ENCODE data around the gene CAMKK2. TPM values are rescaled to one million over a fixed set of nuclear protein-coding genes. Genes with fewer than 3 reads are reported as not detected.
"Not testable (repeated sequence)": the region's sequence is repeated elsewhere in the genome, so short reads cannot be mapped to it uniquely, and the experiment has no call there.

Gene CAMKK2
- total RNA-seq, 1 donor from 2014 or later = 38.2 TPM

DNA sequence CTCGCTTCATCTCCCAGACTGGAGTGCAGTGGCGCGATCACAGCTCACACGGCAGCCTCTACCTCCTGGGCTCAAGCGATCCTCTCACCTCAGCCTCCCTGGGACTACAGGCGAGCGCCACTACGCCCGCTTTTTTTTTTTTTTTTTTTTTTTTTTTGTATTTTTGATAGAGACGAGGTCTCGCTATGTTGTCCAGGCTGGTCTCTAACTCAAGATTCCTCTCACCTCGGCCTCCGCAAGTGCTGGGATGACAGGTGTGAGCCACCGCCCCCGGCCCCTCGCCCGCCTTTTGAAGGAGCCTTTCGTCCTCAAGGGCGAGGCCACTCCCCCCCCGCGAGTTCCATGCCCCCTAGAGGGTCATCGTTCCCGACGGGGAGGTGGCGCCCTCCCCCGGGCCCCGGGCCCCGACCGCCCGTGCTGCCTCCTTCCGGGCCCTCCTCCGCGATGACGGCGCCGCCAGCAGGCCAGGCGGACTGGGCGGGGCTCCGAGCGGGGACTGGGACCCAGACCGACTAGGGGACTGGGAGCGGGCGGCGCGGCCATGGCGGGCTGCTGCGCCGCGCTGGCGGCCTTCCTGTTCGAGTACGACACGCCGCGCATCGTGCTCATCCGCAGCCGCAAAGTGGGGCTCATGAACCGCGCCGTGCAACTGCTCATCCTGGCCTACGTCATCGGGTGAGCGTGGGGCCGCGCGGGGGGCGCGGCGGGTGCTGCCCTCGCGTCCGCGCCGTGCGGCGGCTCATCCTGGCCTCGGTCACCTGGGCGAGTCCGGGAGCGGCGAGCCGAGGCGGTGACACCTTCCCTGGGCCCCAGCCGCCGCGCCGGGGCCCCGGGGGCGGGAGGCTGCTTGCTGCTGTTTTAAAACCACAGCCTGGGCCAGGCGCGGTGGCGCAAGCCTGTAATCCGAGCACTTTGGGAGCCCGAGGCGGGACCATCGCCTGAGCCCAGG is 86.6 kb downstream of the CAMKK2 start, which contains the start of gene P2RX4:
Gene P2RX4 (plus strand): TSS at position 506 of the 949 bp plus-strand sequence. CDS start 36 bp downstream, at position 542.
- peaks cover under 1% of the 10 kb centered on the region for H3K9me3 Mint-ChIP-seq
- peak within 1 kb of the TSS; percentile 94 for H3K27ac Mint-ChIP-seq
- intact Hi-C loops (cut with micrococcal nuclease) = loop anchor here (1.0 to 5.0 kb wide), 4 partner anchors 68 to 175 kb away; partner anchors contain the start of gene CAMKK2
- no peaks in the 10 kb centered on the region for H3K27me3 Mint-ChIP-seq
- peak within 1 kb of the TSS; percentile 92 for H3K4me3 Mint-ChIP-seq
- H3K4me1 Mint-ChIP-seq = peaks cover 31% of the 10 kb centered on the region
- peak; percentile 97 for DNase-seq
- H3K36me3 Mint-ChIP-seq (ENCODE audit: low read depth) = peaks cover 21% of the 10 kb centered on the region

GRCh38 chr12:121209221-121209620 is 87.3 kb downstream of the CAMKK2 start:
- intact Hi-C loops (cut with micrococcal nuclease) = no loop called here

DNA sequence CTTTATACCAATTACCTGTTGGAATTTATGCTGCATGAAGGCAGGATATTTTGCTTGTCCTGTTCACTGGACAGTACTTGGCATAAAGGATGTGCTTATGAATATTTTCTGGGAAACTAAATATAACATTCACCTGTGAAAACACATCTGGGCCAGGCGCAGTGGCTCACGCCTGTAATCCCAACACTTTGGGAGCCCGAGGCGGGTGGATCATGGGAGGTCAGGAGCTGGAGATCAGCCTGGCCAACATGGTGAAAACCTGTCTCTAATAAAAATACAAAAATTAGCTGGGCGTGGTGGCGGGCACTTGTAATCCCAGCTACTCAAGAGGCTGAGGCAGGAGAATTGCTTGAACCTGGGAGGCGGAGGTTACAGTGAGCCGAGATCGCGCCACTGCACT is 87.9 kb downstream of the CAMKK2 start:
- H3K9me3 Mint-ChIP-seq; intact Hi-C loops (cut with micrococcal nuclease): not testable (repeated sequence)

More at GRCh38 chr12:121209221-121209620, 87.3 kb downstream of the CAMKK2 start:
- Mint-ChIP-seq H3K27me3 (no peaks in the 10 kb centered on the region), H3K4me1 (peaks cover 27% of the 10 kb centered on the region), H3K36me3 (ENCODE audit: low read depth) (peaks cover 18% of the 10 kb centered on the region), H3K4me3 (peak overlapping the region; percentile 92), H3K27ac (peak overlapping the region; percentile 89), H3K9me3 (peaks cover 3% of the 10 kb centered on the region)
- DNase-seq = peak; percentile 65

DNA sequence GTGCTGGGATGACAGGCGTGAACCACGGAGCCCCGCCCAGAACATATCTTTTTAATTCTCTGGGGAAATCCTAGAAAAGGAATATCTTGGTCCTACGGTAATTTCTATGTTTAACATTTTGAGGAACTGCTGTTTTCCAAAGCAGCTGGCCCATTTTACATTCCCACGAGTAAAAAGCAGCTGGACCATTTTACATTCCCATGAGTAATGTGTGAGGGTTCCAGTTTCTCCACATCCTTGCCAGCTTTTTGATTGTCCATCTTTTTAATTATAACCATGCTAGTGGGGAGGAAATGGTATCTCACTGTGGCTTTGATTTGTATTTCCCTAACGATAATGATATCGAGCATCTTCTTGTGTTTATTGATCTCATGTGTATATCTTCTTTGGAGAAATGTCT is 91.0 kb downstream of the CAMKK2 start:
- intact Hi-C loops (cut with micrococcal nuclease) = no loop called here
- H3K9me3 Mint-ChIP-seq = peaks cover 3% of the 10 kb centered on the region
- H3K4me3 Mint-ChIP-seq = no peak overlapping the region
- no peaks in the 10 kb centered on the region for H3K27me3 Mint-ChIP-seq
- peaks cover 13% of the 10 kb centered on the region for H3K4me1 Mint-ChIP-seq
- DNase-seq = no peak
- H3K27ac Mint-ChIP-seq = no peak overlapping the region
- H3K36me3 Mint-ChIP-seq (ENCODE audit: low read depth) = peaks cover under 1% of the 10 kb centered on the region

More for the DNA sequence above, 87.9 kb downstream of the CAMKK2 start:
- peaks cover 14% of the 10 kb centered on the region for H3K36me3 Mint-ChIP-seq (ENCODE audit: low read depth)
- peaks cover 27% of the 10 kb centered on the region for H3K4me1 Mint-ChIP-seq
- peak overlapping the region; percentile 20 for H3K4me3 Mint-ChIP-seq
- H3K27ac Mint-ChIP-seq = peak overlapping the region; percentile 20
- H3K27me3 Mint-ChIP-seq, DNase-seq: not testable (repeated sequence)

GRCh38 chr12:121203482-121203881 is 93.0 kb downstream of the CAMKK2 start:
- no peaks in the 10 kb centered on the region for H3K36me3 Mint-ChIP-seq (ENCODE audit: low read depth)
- no peak for DNase-seq
- intact Hi-C loops (cut with micrococcal nuclease) = no loop called here
- H3K4me3 Mint-ChIP-seq = no peak overlapping the region
- no peaks in the 10 kb centered on the region for H3K27me3 Mint-ChIP-seq
- no peak overlapping the region for H3K27ac Mint-ChIP-seq
- H3K9me3 Mint-ChIP-seq = peaks cover 3% of the 10 kb centered on the region
- H3K4me1 Mint-ChIP-seq = peaks cover 8% of the 10 kb centered on the region

- no peak for DNase-seq
- intact Hi-C loops (cut with micrococcal nuclease) = no loop called here
- Mint-ChIP-seq H3K9me3 (peaks cover 3% of the 10 kb centered on the region), H3K4me1 (peaks cover 12% of the 10 kb centered on the region), H3K4me3 (no peak overlapping the region), H3K27me3 (no peaks in the 10 kb centered on the region), H3K36me3 (ENCODE audit: low read depth) (no peaks in the 10 kb centered on the region), H3K27ac (no peak overlapping the region)
Observed at GRCh38 chr12:121202407-121203355, 93.8 kb downstream of the CAMKK2 start.

DNA sequence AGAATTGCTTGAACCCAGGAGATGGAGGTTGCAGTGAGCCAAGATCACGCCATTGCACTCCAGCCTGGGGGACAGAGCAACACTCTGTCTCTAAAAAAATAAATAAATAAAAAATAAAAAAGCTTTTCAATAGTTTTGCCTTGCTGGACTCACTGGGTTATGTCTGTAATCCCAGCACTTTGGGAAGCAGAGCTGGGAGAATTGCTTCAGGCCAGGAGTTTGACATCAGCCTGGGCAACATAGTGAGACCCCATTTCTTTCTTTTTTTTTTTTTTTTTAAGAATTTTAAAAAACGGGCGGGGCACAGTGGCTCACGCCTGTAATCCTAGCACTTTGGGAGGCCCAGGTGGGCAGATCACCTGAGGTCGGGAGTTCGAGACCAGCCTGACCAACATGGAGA is 95.4 kb downstream of the CAMKK2 start:
- H3K4me3 Mint-ChIP-seq; H3K27ac Mint-ChIP-seq; DNase-seq; H3K9me3 Mint-ChIP-seq; intact Hi-C loops (cut with micrococcal nuclease); H3K36me3 Mint-ChIP-seq (ENCODE audit: low read depth); H3K27me3 Mint-ChIP-seq: not testable (repeated sequence)
- peaks cover 18% of the 10 kb centered on the region for H3K4me1 Mint-ChIP-seq

- peaks cover 10% of the 10 kb centered on the region for H3K4me1 Mint-ChIP-seq
- no peaks in the 10 kb centered on the region for H3K9me3 Mint-ChIP-seq
- no peak overlapping the region for H3K27ac Mint-ChIP-seq
- H3K4me3 Mint-ChIP-seq = no peak overlapping the region
- no peak for DNase-seq
- H3K36me3 Mint-ChIP-seq (ENCODE audit: low read depth) = no peaks in the 10 kb centered on the region
- intact Hi-C loops (cut with micrococcal nuclease) = no loop called here
- no peaks in the 10 kb centered on the region for H3K27me3 Mint-ChIP-seq
Observed at GRCh38 chr12:121198949-121199348, 97.6 kb downstream of the CAMKK2 start.

GRCh38 chr12:121196902-121197301 is 99.6 kb downstream of the CAMKK2 start:
- DNase-seq = no peak
- Mint-ChIP-seq H3K4me1 (peaks cover 18% of the 10 kb centered on the region), H3K36me3 (ENCODE audit: low read depth) (no peaks in the 10 kb centered on the region), H3K4me3 (peak overlapping the region; percentile 8), H3K27ac (peak overlapping the region; percentile 4), H3K9me3 (no peaks in the 10 kb centered on the region), H3K27me3 (no peaks in the 10 kb centered on the region)
- intact Hi-C loops (cut with micrococcal nuclease) = no loop called here

GRCh38 chr12:121191151-121191550 is 105.4 kb downstream of the CAMKK2 start:
- Mint-ChIP-seq H3K36me3 (ENCODE audit: low read depth) (peaks cover 6% of the 10 kb centered on the region), H3K27me3 (no peaks in the 10 kb centered on the region), H3K27ac (no peak overlapping the region), H3K4me3 (no peak overlapping the region), H3K9me3 (no peaks in the 10 kb centered on the region), H3K4me1 (peaks cover 10% of the 10 kb centered on the region)
- DNase-seq = no peak
- intact Hi-C loops (cut with micrococcal nuclease) = no loop called here

- DNase-seq = no peak
- Mint-ChIP-seq H3K27me3 (no peaks in the 10 kb centered on the region), H3K4me3 (no peak overlapping the region), H3K4me1 (peaks cover 10% of the 10 kb centered on the region), H3K9me3 (no peaks in the 10 kb centered on the region), H3K27ac (no peak overlapping the region), H3K36me3 (ENCODE audit: low read depth) (peaks cover 9% of the 10 kb centered on the region)
- intact Hi-C loops (cut with micrococcal nuclease) = no loop called here
Observed at GRCh38 chr12:121190523-121191031, 105.9 kb downstream of the CAMKK2 start.

GRCh38 chr12:121189619-121190155 is 106.8 kb downstream of the CAMKK2 start:
- Mint-ChIP-seq H3K36me3 (ENCODE audit: low read depth) (peaks cover 11% of the 10 kb centered on the region), H3K27ac (no peak overlapping the region), H3K27me3 (no peaks in the 10 kb centered on the region), H3K4me3 (no peak overlapping the region), H3K4me1 (peaks cover 10% of the 10 kb centered on the region), H3K9me3 (no peaks in the 10 kb centered on the region)
- no peak for DNase-seq
- intact Hi-C loops (cut with micrococcal nuclease) = no loop called here

GRCh38 chr12:121189131-121189530 is 107.4 kb downstream of the CAMKK2 start:
- Mint-ChIP-seq H3K9me3 (no peaks in the 10 kb centered on the region), H3K4me3 (no peak overlapping the region), H3K4me1 (peaks cover 10% of the 10 kb centered on the region), H3K27me3 (no peaks in the 10 kb centered on the region), H3K27ac (no peak overlapping the region), H3K36me3 (ENCODE audit: low read depth) (peaks cover 11% of the 10 kb centered on the region)
- intact Hi-C loops (cut with micrococcal nuclease) = no loop called here
- no peak for DNase-seq

Measured in activated CD4-positive, alpha-beta T cell treated with anti-CD3 and anti-CD28 coated beads, Interleukin-2, amount 10 ng/mL, durations not matched to agents 24 days and 14 days (primary cell).